Neural cell (in vitro differentiated cells): Measurements from ENCODE around the gene REEP6. TPM values are rescaled to one million over a fixed set of nuclear protein-coding genes. Genes with fewer than 3 reads are reported as not detected.

ENCODE experiments used
- H2AFZ ChIP-seq: fragments of 200-600, 300-800 bp; sonication (generic), shearing (Covaris generic); 2 replicates; pipeline ENCODE4 v1.6.0; 2014; ENCODE audit warnings: low read depth, mild to moderate bottlenecking, antibody characterized with exemption, low read length, moderate library complexity
- H3F3A ChIP-seq: fragments of 200-600 bp; shearing (Covaris generic); 2 replicates; pipeline ENCODE4 v1.6.1; 2016; ENCODE audit warnings: mild to moderate bottlenecking, moderate library complexity, mixed read lengths, antibody characterized with exemption, low read length; ENCODE audit not compliant: insufficient read depth, poor library complexity, severe bottlenecking
- H3K27ac ChIP-seq: fragments of 200-600, 300-800 bp; sonication (generic), shearing (Covaris generic); 2 replicates; pipeline ENCODE4 v1.5.1; 2014; ENCODE audit warnings: mild to moderate bottlenecking, low read length, moderate library complexity
- H3K27me3 ChIP-seq: fragments of 300-800, 200-600 bp; sonication (generic), shearing (Covaris generic); 2 replicates; pipeline ENCODE4 v1.6.0; 2014; ENCODE audit warnings: mild to moderate bottlenecking, low read depth, low read length, moderate library complexity; ENCODE audit not compliant: insufficient read depth
- H3K36me3 ChIP-seq: fragments of 300-800, 200-600 bp; sonication (generic), shearing (Covaris generic); 2 replicates; pipeline ENCODE4 v1.5.1; 2014; ENCODE audit warnings: mild to moderate bottlenecking, antibody characterized with exemption, low read length, moderate library complexity; ENCODE audit not compliant: insufficient read depth
- H3K4me2 ChIP-seq: fragments of 300-800, 200-600 bp; sonication (generic), shearing (Covaris generic); 2 replicates; pipeline ENCODE4 v1.6.0; 2014; ENCODE audit warnings: mild to moderate bottlenecking, low read length
- H3K4me3 ChIP-seq: fragments of 300-800, 200-600 bp; sonication (generic), shearing (Covaris generic); 2 replicates; pipeline ENCODE4 v1.5.1; 2014; ENCODE audit warnings: mild to moderate bottlenecking, low read length, moderate library complexity
- H3K79me2 ChIP-seq: fragments of 200-600 bp; shearing (Covaris generic); replicated peaks from 2 replicates; pipeline ENCODE4 v1.6.0; 2014; ENCODE audit warnings: mild to moderate bottlenecking, low read length, moderate library complexity; ENCODE audit not compliant: insufficient read depth
- H3K9ac ChIP-seq: fragments of 300-800, 200-600 bp; sonication (generic), shearing (Covaris generic); 2 replicates; pipeline ENCODE4 v1.6.1; 2016; ENCODE audit warnings: mild to moderate bottlenecking, low read length, mixed read lengths
- H3K9me2 ChIP-seq: fragments of 200-600 bp; shearing (Covaris generic); 2 replicates; pipeline ENCODE4 v1.6.1; 2016; ENCODE audit warnings: mild to moderate bottlenecking, low read length, mixed read lengths; ENCODE audit not compliant: insufficient read depth
- H3K9me3 ChIP-seq: fragments of 200-600, 300-800 bp; sonication (generic), shearing (Covaris generic); 2 replicates; pipeline ENCODE4 v1.6.1; 2016; ENCODE audit warnings: mild to moderate bottlenecking, mixed run types, low read length, moderate library complexity, mixed read lengths
- H4K20me1 ChIP-seq: fragments of 200-600 bp; shearing (Covaris generic); 2 replicates; pipeline ENCODE4 v1.6.1; 2016; ENCODE audit warnings: mild to moderate bottlenecking, mixed run types; ENCODE audit not compliant: insufficient read depth
- EP300 ChIP-seq: fragments of 450-650 bp; conservative IDR thresholded peaks from 2 replicates; pipeline ENCODE4 v1.6.1; 2014; ENCODE audit warnings: antibody characterized with exemption, mild to moderate bottlenecking, moderate library complexity; ENCODE audit not compliant: poor library complexity, severe bottlenecking
- EZH2 ChIP-seq: fragments of 200-600, 300-800 bp; shearing (Covaris generic), sonication (generic); IDR thresholded peaks from 2 replicates; pipeline ENCODE4 v1.6.1; 2014; ENCODE audit warnings: antibody characterized with exemption, low read length, borderline replicate concordance, mild to moderate bottlenecking; ENCODE audit not compliant: insufficient read depth, poor library complexity, severe bottlenecking
- MXI1 ChIP-seq: fragments of 450-650 bp; conservative IDR thresholded peaks from 2 replicates; pipeline ENCODE4 v1.6.1; 2014; ENCODE audit warnings: antibody characterized with exemption, mild to moderate bottlenecking; ENCODE audit not compliant: poor library complexity, severe bottlenecking
- POLR2AphosphoS5 ChIP-seq: IDR thresholded peaks from 2 replicates; pipeline ENCODE4 v1.6.1; 2012
- RAD21 ChIP-seq: fragments of 450-650 bp; conservative IDR thresholded peaks from 2 replicates; pipeline ENCODE4 v1.6.1; 2014; ENCODE audit warnings: antibody characterized with exemption, mild to moderate bottlenecking, moderate library complexity
- SMC3 ChIP-seq: fragments of 450-650 bp; conservative IDR thresholded peaks from 2 replicates; pipeline ENCODE4 v1.6.1; 2014; ENCODE audit warnings: antibody characterized with exemption, mild to moderate bottlenecking, moderate library complexity; ENCODE audit not compliant: poor library complexity
- TAF1 ChIP-seq: IDR thresholded peaks from 2 replicates; pipeline ENCODE4 v1.6.1; 2012; ENCODE audit warnings: low read depth
- polyA plus RNA-seq: library from polyadenylated mRNA; depleted of rRNA; stranded (reverse); fragments of >200 nt; gene quantifications from 2 replicates; pipeline ENCODE4 v1.2.3, GENCODE V29; 2014
- TF ChIP-seq, protein P1 (sequence below): fragments of 450-650 bp; IDR thresholded peaks from 2 replicates; pipeline ENCODE4 v1.5.1; 2014; ENCODE audit warnings: antibody characterized with exemption, mild to moderate bottlenecking, moderate library complexity; ENCODE audit not compliant: poor library complexity, severe bottlenecking
- TF ChIP-seq, protein P2 (sequence below): IDR thresholded peaks from 2 replicates; pipeline ENCODE4 v1.6.1; 2012; ENCODE audit warnings: borderline replicate concordance

The REEP6 gene
- polyA plus RNA-seq, 1 donor from 2014 or later = 10.7 TPM

DNA sequence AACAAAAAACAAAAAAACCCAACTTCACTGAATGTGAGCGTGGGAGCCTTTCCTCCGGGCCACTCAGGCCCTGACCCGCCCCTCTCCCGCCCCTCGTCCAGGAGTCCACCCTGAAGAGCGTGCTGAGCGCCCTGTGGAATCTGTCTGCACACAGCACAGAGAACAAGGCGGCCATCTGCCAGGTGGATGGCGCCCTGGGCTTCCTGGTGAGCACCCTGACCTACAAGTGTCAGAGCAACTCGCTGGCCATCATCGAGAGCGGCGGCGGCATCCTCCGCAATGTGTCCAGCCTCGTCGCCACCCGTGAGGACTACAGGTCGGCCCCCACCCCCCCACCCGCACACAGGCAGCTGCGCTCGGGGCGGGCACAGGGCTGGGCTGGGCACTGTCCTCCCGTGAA, 29.1 kb upstream of the REEP6 start:
- Histone ChIP-seq H3K9me3 (no peaks in the 10 kb centered on the region), H3K4me3 (no peak overlapping the region), H3F3A (no peaks in the 10 kb centered on the region), H3K9me2 (no peaks in the 10 kb centered on the region), H3K36me3 (peaks cover 20% of the 10 kb centered on the region), H3K79me2 (peaks cover 3% of the 10 kb centered on the region), H3K27me3 (no peaks in the 10 kb centered on the region), H3K27ac (no peak overlapping the region), H3K9ac (no peak overlapping the region), H2AFZ (no peak overlapping the region), H4K20me1 (peaks cover 46% of the 10 kb centered on the region), H3K4me2 (no peak overlapping the region)
- TF ChIP-seq TAF1 (no peak), MXI1 (no peak), EP300 (no peak), RAD21 (no peak), EZH2 (no peak), POLR2AphosphoS5 (no peak), SMC3 (no peak)
- TF ChIP-seq, protein P1, sequence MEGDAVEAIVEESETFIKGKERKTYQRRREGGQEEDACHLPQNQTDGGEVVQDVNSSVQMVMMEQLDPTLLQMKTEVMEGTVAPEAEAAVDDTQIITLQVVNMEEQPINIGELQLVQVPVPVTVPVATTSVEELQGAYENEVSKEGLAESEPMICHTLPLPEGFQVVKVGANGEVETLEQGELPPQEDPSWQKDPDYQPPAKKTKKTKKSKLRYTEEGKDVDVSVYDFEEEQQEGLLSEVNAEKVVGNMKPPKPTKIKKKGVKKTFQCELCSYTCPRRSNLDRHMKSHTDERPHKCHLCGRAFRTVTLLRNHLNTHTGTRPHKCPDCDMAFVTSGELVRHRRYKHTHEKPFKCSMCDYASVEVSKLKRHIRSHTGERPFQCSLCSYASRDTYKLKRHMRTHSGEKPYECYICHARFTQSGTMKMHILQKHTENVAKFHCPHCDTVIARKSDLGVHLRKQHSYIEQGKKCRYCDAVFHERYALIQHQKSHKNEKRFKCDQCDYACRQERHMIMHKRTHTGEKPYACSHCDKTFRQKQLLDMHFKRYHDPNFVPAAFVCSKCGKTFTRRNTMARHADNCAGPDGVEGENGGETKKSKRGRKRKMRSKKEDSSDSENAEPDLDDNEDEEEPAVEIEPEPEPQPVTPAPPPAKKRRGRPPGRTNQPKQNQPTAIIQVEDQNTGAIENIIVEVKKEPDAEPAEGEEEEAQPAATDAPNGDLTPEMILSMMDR = no peak
- TF ChIP-seq, protein P2, sequence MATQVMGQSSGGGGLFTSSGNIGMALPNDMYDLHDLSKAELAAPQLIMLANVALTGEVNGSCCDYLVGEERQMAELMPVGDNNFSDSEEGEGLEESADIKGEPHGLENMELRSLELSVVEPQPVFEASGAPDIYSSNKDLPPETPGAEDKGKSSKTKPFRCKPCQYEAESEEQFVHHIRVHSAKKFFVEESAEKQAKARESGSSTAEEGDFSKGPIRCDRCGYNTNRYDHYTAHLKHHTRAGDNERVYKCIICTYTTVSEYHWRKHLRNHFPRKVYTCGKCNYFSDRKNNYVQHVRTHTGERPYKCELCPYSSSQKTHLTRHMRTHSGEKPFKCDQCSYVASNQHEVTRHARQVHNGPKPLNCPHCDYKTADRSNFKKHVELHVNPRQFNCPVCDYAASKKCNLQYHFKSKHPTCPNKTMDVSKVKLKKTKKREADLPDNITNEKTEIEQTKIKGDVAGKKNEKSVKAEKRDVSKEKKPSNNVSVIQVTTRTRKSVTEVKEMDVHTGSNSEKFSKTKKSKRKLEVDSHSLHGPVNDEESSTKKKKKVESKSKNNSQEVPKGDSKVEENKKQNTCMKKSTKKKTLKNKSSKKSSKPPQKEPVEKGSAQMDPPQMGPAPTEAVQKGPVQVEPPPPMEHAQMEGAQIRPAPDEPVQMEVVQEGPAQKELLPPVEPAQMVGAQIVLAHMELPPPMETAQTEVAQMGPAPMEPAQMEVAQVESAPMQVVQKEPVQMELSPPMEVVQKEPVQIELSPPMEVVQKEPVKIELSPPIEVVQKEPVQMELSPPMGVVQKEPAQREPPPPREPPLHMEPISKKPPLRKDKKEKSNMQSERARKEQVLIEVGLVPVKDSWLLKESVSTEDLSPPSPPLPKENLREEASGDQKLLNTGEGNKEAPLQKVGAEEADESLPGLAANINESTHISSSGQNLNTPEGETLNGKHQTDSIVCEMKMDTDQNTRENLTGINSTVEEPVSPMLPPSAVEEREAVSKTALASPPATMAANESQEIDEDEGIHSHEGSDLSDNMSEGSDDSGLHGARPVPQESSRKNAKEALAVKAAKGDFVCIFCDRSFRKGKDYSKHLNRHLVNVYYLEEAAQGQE = no peak

DNA sequence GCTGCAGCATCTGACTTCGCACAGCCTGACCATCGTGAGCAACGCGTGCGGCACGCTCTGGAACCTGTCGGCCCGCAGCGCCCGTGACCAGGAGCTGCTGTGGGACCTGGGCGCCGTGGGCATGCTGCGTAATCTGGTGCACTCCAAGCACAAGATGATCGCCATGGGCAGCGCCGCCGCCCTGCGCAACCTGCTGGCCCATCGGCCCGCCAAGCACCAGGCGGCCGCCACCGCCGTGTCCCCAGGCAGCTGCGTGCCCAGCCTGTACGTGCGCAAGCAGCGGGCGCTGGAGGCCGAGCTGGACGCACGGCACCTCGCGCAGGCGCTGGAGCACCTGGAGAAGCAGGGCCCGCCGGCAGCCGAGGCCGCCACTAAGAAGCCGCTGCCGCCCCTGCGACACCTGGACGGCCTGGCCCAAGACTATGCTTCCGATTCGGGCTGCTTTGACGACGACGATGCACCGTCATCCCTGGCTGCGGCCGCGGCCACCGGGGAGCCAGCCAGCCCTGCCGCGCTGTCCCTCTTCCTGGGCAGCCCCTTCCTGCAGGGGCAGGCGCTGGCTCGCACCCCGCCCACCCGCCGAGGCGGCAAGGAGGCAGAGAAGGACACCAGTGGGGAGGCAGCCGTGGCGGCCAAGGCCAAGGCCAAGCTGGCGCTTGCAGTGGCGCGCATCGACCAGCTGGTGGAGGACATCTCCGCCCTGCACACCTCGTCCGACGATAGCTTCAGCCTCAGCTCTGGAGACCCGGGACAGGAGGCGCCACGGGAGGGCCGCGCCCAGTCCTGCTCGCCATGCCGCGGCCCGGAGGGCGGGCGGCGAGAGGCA, 25.6 kb upstream of the REEP6 start:
- no peaks in the 10 kb centered on the region for H3K27me3 ChIP-seq
- peaks cover 6% of the 10 kb centered on the region for H3K36me3 ChIP-seq
- no peaks in the 10 kb centered on the region for H3K9me2 ChIP-seq
- no peak overlapping the region for H3K27ac ChIP-seq
- no peaks in the 10 kb centered on the region for H3K9me3 ChIP-seq
- peaks cover 39% of the 10 kb centered on the region for H4K20me1 ChIP-seq
- no peak overlapping the region for H2AFZ ChIP-seq
- H3K79me2 ChIP-seq = peaks cover 5% of the 10 kb centered on the region
- no peak overlapping the region for H3K4me2 ChIP-seq
- TF ChIP-seq, protein P1 = peak; percentile 26
- TF ChIP-seq EP300 = no peak
- TF ChIP-seq POLR2AphosphoS5 = peak; percentile 15
- no peak overlapping the region for H3K9ac ChIP-seq
- H3K4me3 ChIP-seq = no peak overlapping the region
- H3F3A ChIP-seq = no peaks in the 10 kb centered on the region
